KMS-11 (cell line): ENCODE results near the gene NLK.

Experiments used
- H2AFZ ChIP-seq: fragments of 200-600 bp; sonication (generic); 2 replicates; pipeline ENCODE4 v1.6.1; 2016; ENCODE audit warnings: antibody characterized with exemption, mixed run types, low read depth
- H3K27ac ChIP-seq: fragments of 200-600 bp; sonication (generic); 2 replicates; pipeline ENCODE4 v1.6.1; 2016; ENCODE audit warnings: mild to moderate bottlenecking, mixed run types
- H3K27me3 ChIP-seq: fragments of 200-600 bp; sonication (generic); 2 replicates; pipeline ENCODE4 v1.6.1; 2017; ENCODE audit warnings: mild to moderate bottlenecking, low read depth, mixed run types, moderate library complexity; ENCODE audit not compliant: insufficient read depth
- H3K36me3 ChIP-seq: fragments of 200-600 bp; sonication (generic); 2 replicates; pipeline ENCODE4 v1.6.1; 2017; ENCODE audit warnings: mild to moderate bottlenecking, mixed run types; ENCODE audit not compliant: insufficient read depth
- H3K4me1 ChIP-seq: fragments of 200-600 bp; sonication (generic); 2 replicates; pipeline ENCODE4 v1.6.1; 2016; ENCODE audit warnings: mild to moderate bottlenecking, low read depth, mixed run types; ENCODE audit not compliant: poor library complexity, severe bottlenecking
- H3K4me2 ChIP-seq: fragments of 200-600 bp; sonication (generic); 2 replicates; pipeline ENCODE4 v1.7.0; 2016; ENCODE audit warnings: mild to moderate bottlenecking, mixed run types
- H3K4me3 ChIP-seq: fragments of 200-600 bp; sonication (generic); IDR thresholded peaks from 2 replicates; pipeline ENCODE4 v1.6.1; 2017; ENCODE audit warnings: low read depth, low read length, mixed read lengths; ENCODE audit not compliant: insufficient read depth
- H3K79me2 ChIP-seq: fragments of 200-600 bp; sonication (generic); 2 replicates; pipeline ENCODE4 v1.6.1; 2016; ENCODE audit warnings: low read depth, mixed run types; ENCODE audit not compliant: insufficient read depth
- H3K9ac ChIP-seq: fragments of 200-600 bp; sonication (generic); 2 replicates; pipeline ENCODE4 v1.6.1; 2016; ENCODE audit warnings: mild to moderate bottlenecking, mixed run types
- H4K20me1 ChIP-seq: fragments of 200-600 bp; sonication (generic); 2 replicates; pipeline ENCODE4 v1.6.1; 2016; ENCODE audit warnings: mild to moderate bottlenecking, mixed run types; ENCODE audit not compliant: insufficient read depth
- CTCF ChIP-seq: fragments of 200-600 bp; sonication (generic); conservative IDR thresholded peaks from 2 replicates; pipeline ENCODE4 v1.6.1; 2017; ENCODE audit warnings: low read depth, mild to moderate bottlenecking, antibody characterized with exemption, low read length, moderate library complexity, mixed read lengths

Gene NLK

GRCh38 chr17:28018439-28019070, 23.9 kb upstream of the NLK start:
- H3K36me3 ChIP-seq, result no peaks in the 10 kb centered on the region
- H2AFZ ChIP-seq, result no peak overlapping the region
- TF ChIP-seq CTCF, result no peak
- no peaks in the 10 kb centered on the region for H3K79me2 ChIP-seq
- no peak overlapping the region for H3K4me2 ChIP-seq
- no peaks in the 10 kb centered on the region for H4K20me1 ChIP-seq
- no peak overlapping the region for H3K4me3 ChIP-seq
- no peaks in the 10 kb centered on the region for H3K27me3 ChIP-seq
- no peak overlapping the region for H3K9ac ChIP-seq
- no peaks in the 10 kb centered on the region for H3K4me1 ChIP-seq
- no peak overlapping the region for H3K27ac ChIP-seq

GRCh38 chr17:28020515-28020914, 22.0 kb upstream of the NLK start:
- Histone ChIP-seq H3K9ac (no peak overlapping the region), H3K4me1 (no peaks in the 10 kb centered on the region), H3K27ac (no peak overlapping the region), H3K36me3 (no peaks in the 10 kb centered on the region), H3K4me2 (no peak overlapping the region), H2AFZ (no peak overlapping the region), H4K20me1 (no peaks in the 10 kb centered on the region), H3K79me2 (no peaks in the 10 kb centered on the region), H3K4me3 (no peak overlapping the region), H3K27me3 (no peaks in the 10 kb centered on the region)
- no peak for TF ChIP-seq CTCF

DNA sequence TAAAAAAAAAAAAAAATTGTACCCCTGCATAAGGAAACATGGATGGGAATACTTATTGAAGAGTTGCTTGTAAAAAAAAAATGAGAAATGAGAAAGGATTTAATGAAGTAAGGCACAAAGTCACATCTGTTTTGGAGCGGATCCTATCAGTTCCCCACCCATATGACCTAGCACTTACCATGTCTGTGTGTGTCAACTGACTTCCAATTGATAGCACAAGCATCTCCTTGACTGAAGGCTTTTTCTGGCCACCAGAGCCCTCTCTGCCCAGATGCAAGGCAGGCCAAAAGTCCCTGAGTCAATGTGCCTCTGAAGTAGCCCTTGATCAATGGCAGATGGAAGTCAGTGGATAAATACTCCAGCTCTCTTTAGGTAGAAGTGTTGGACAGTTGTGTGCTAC, 13.4 kb upstream of the NLK start:
- H3K27ac ChIP-seq, result no peak overlapping the region
- no peak overlapping the region for H3K9ac ChIP-seq
- no peaks in the 10 kb centered on the region for H3K27me3 ChIP-seq
- TF ChIP-seq CTCF, result no peak
- H3K4me1 ChIP-seq, result no peaks in the 10 kb centered on the region
- H3K4me2 ChIP-seq, result no peak overlapping the region
- no peaks in the 10 kb centered on the region for H3K36me3 ChIP-seq
- H3K4me3 ChIP-seq, result no peak overlapping the region
- no peaks in the 10 kb centered on the region for H3K79me2 ChIP-seq
- H4K20me1 ChIP-seq, result no peaks in the 10 kb centered on the region
- H2AFZ ChIP-seq, result no peak overlapping the region

DNA sequence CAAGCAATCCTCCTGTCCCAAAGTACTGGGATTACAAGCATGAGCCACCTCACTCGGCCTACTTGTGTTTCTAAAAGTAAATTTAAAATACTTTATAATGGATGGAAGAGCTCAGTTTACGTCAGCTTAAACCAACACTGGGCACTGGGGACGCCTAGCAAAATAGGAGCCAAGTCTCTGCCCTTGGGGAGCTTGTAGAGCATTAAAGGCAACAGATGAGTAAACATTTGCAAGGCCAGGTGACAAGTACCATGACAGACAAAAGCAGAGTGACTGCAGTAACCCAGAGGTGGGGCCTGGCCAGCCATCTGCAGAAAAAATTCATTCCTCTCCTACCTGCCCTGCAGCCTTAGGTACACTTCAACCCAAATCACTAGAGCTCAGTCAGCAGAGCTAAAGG, 12.1 kb upstream of the NLK start:
- Histone ChIP-seq H3K4me3 (no peak overlapping the region), H3K36me3 (no peaks in the 10 kb centered on the region), H3K79me2 (no peaks in the 10 kb centered on the region), H3K27ac (no peak overlapping the region), H4K20me1 (no peaks in the 10 kb centered on the region), H3K4me2 (no peak overlapping the region), H3K4me1 (no peaks in the 10 kb centered on the region), H2AFZ (no peak overlapping the region), H3K27me3 (no peaks in the 10 kb centered on the region), H3K9ac (no peak overlapping the region)
- no peak for TF ChIP-seq CTCF

- H3K4me3 ChIP-seq, result no peak overlapping the region
- no peak for TF ChIP-seq CTCF
- H3K36me3 ChIP-seq, result no peaks in the 10 kb centered on the region
- H3K4me2 ChIP-seq, result no peak overlapping the region
- H4K20me1 ChIP-seq, result no peaks in the 10 kb centered on the region
- no peaks in the 10 kb centered on the region for H3K79me2 ChIP-seq
- H2AFZ ChIP-seq, result no peak overlapping the region
- H3K4me1 ChIP-seq, result no peaks in the 10 kb centered on the region
- no peak overlapping the region for H3K9ac ChIP-seq
- H3K27ac ChIP-seq, result no peak overlapping the region
- no peaks in the 10 kb centered on the region for H3K27me3 ChIP-seq
Measured at GRCh38 chr17:28031174-28031573, 11.3 kb upstream of the NLK start.
